ENCODE results near the gene IL22. TPM values are rescaled to one million over a fixed set of nuclear protein-coding genes. Genes with fewer than 3 reads are reported as not detected.

IL22 gene
- total and polyA plus RNA-seq, 4 donors: not detected

GRCh38 chr12:68236421-68237059 is 16.9 kb downstream of the IL22 start:
- no peak for DNase-seq (ENCODE audit: low read depth in 4 of 6, low spot score in 6 of 6)

GRCh38 chr12:68235576-68235975 is 17.8 kb downstream of the IL22 start:
- 100% methylated on average over 1 of the region's 2 CpGs for WGBS (ENCODE audit: insufficient coverage)
- Histone ChIP-seq H3K27ac (ENCODE audit: low read depth, low read length) (no peak overlapping the region), H3K27me3 (ENCODE audit: control insufficient read depth, insufficient read depth, low read length) (no peaks in the 10 kb centered on the region), H3K4me1 (ENCODE audit: control insufficient read depth, insufficient read depth, low read length) (no peaks in the 10 kb centered on the region), H3K9me3 (ENCODE audit: control insufficient read depth, insufficient read depth, low read length) (no peaks in the 10 kb centered on the region), H3K36me3 (ENCODE audit: control insufficient read depth, insufficient read depth, low read length) (no peaks in the 10 kb centered on the region), H3K4me3 (ENCODE audit: low read depth, low read length) (no peak overlapping the region)
- no peak for DNase-seq (ENCODE audit: low read depth in 4 of 6, low spot score in 6 of 6)

More at GRCh38 chr12:68236421-68237059, 16.9 kb downstream of the IL22 start:
- Histone ChIP-seq H3K27me3 (ENCODE audit: control insufficient read depth, insufficient read depth, low read length) (no peaks in the 10 kb centered on the region), H3K9me3 (ENCODE audit: control insufficient read depth, insufficient read depth, low read length) (no peaks in the 10 kb centered on the region), H3K4me1 (ENCODE audit: control insufficient read depth, insufficient read depth, low read length) (no peaks in the 10 kb centered on the region), H3K27ac (ENCODE audit: low read depth, low read length) (no peak overlapping the region), H3K4me3 (ENCODE audit: low read depth, low read length) (no peak overlapping the region), H3K36me3 (ENCODE audit: control insufficient read depth, insufficient read depth, low read length) (no peaks in the 10 kb centered on the region)
- 96% methylated on average over 5 of the region's 8 CpGs for WGBS (ENCODE audit: insufficient coverage)

- Histone ChIP-seq H3K4me1 (ENCODE audit: control insufficient read depth, insufficient read depth, low read length) (no peaks in the 10 kb centered on the region), H3K36me3 (ENCODE audit: control insufficient read depth, insufficient read depth, low read length) (no peaks in the 10 kb centered on the region), H3K9me3 (ENCODE audit: control insufficient read depth, insufficient read depth, low read length) (no peaks in the 10 kb centered on the region), H3K27ac (ENCODE audit: low read depth, low read length) (no peak overlapping the region), H3K27me3 (ENCODE audit: control insufficient read depth, insufficient read depth, low read length) (no peaks in the 10 kb centered on the region), H3K4me3 (ENCODE audit: low read depth, low read length) (no peak overlapping the region)
- no peak for DNase-seq (ENCODE audit: low read depth in 4 of 6, low spot score in 6 of 6)
- WGBS (ENCODE audit: insufficient coverage): 100% methylated on average over 1 of the region's 2 CpGs
These were observed 19.3 kb downstream of the IL22 start for GRCh38 chr12:68234140-68234539.

GRCh38 chr12:68233498-68233897 is 19.9 kb downstream of the IL22 start:
- DNase-seq (ENCODE audit: low read depth in 4 of 6, low spot score in 6 of 6): no peak
- Histone ChIP-seq H3K27ac (ENCODE audit: low read depth, low read length) (no peak overlapping the region), H3K27me3 (ENCODE audit: control insufficient read depth, insufficient read depth, low read length) (no peaks in the 10 kb centered on the region), H3K9me3 (ENCODE audit: control insufficient read depth, insufficient read depth, low read length) (no peaks in the 10 kb centered on the region), H3K4me1 (ENCODE audit: control insufficient read depth, insufficient read depth, low read length) (no peaks in the 10 kb centered on the region), H3K4me3 (ENCODE audit: low read depth, low read length) (no peak overlapping the region), H3K36me3 (ENCODE audit: control insufficient read depth, insufficient read depth, low read length) (no peaks in the 10 kb centered on the region)
- 60% methylated on average over 2 of the region's 5 CpGs for WGBS (ENCODE audit: insufficient coverage)

- Histone ChIP-seq H3K36me3 (ENCODE audit: control insufficient read depth, insufficient read depth, low read length) (no peaks in the 10 kb centered on the region), H3K9me3 (ENCODE audit: control insufficient read depth, insufficient read depth, low read length) (no peaks in the 10 kb centered on the region), H3K4me3 (ENCODE audit: low read depth, low read length) (no peak overlapping the region), H3K4me1 (ENCODE audit: control insufficient read depth, insufficient read depth, low read length) (no peaks in the 10 kb centered on the region), H3K27ac (ENCODE audit: low read depth, low read length) (no peak overlapping the region), H3K27me3 (ENCODE audit: control insufficient read depth, insufficient read depth, low read length) (no peaks in the 10 kb centered on the region)
- 80% methylated on average over 1 of the region's 3 CpGs for WGBS (ENCODE audit: insufficient coverage)
- DNase-seq (ENCODE audit: low read depth in 4 of 6, low spot score in 6 of 6): no peak
These were observed 21.7 kb downstream of the IL22 start for GRCh38 chr12:68231691-68232090.

- H3K9me3 ChIP-seq (ENCODE audit: control insufficient read depth, insufficient read depth, low read length): no peaks in the 10 kb centered on the region
- no peaks in the 10 kb centered on the region for H3K36me3 ChIP-seq (ENCODE audit: control insufficient read depth, insufficient read depth, low read length)
- no peak overlapping the region for H3K4me3 ChIP-seq (ENCODE audit: low read depth, low read length)
- H3K4me1 ChIP-seq (ENCODE audit: control insufficient read depth, insufficient read depth, low read length): no peaks in the 10 kb centered on the region
- no peak for DNase-seq (ENCODE audit: low read depth in 4 of 6, low spot score in 6 of 6)
- H3K27me3 ChIP-seq (ENCODE audit: control insufficient read depth, insufficient read depth, low read length): no peaks in the 10 kb centered on the region
- no peak overlapping the region for H3K27ac ChIP-seq (ENCODE audit: low read depth, low read length)
These were observed 22.2 kb downstream of the IL22 start for GRCh38 chr12:68231229-68231628.

- no peak for DNase-seq (ENCODE audit: low read depth in 4 of 6, low spot score in 6 of 6)
- no peak overlapping the region for H3K27ac ChIP-seq (ENCODE audit: low read depth, low read length)
- WGBS (ENCODE audit: insufficient coverage): 100% methylated on average over 1 of the region's 2 CpGs
- no peaks in the 10 kb centered on the region for H3K9me3 ChIP-seq (ENCODE audit: control insufficient read depth, insufficient read depth, low read length)
- H3K4me3 ChIP-seq (ENCODE audit: low read depth, low read length): no peak overlapping the region
- H3K27me3 ChIP-seq (ENCODE audit: control insufficient read depth, insufficient read depth, low read length): no peaks in the 10 kb centered on the region
- H3K4me1 ChIP-seq (ENCODE audit: control insufficient read depth, insufficient read depth, low read length): no peaks in the 10 kb centered on the region
- no peaks in the 10 kb centered on the region for H3K36me3 ChIP-seq (ENCODE audit: control insufficient read depth, insufficient read depth, low read length)
These were observed 23.4 kb downstream of the IL22 start for GRCh38 chr12:68229956-68230355.

GRCh38 chr12:68227356-68227755 is 26.0 kb downstream of the IL22 start:
- H3K27me3 ChIP-seq (ENCODE audit: control insufficient read depth, insufficient read depth, low read length): no peaks in the 10 kb centered on the region
- no peak overlapping the region for H3K4me3 ChIP-seq (ENCODE audit: low read depth, low read length)
- no peaks in the 10 kb centered on the region for H3K36me3 ChIP-seq (ENCODE audit: control insufficient read depth, insufficient read depth, low read length)
- H3K4me1 ChIP-seq (ENCODE audit: control insufficient read depth, insufficient read depth, low read length): no peaks in the 10 kb centered on the region
- no peaks in the 10 kb centered on the region for H3K9me3 ChIP-seq (ENCODE audit: control insufficient read depth, insufficient read depth, low read length)
- WGBS (ENCODE audit: insufficient coverage): no CpG with 5 or more reads among the region's 3 CpGs
- no peak overlapping the region for H3K27ac ChIP-seq (ENCODE audit: low read depth, low read length)
- DNase-seq (ENCODE audit: low read depth in 4 of 6, low spot score in 6 of 6): no peak

GRCh38 chr12:68225576-68226476 is 27.6 kb downstream of the IL22 start, which contains the start of gene IL26:
Gene IL26 (minus strand): TSS chr12:68225810. CDS start chr12:68225756, 54 bp downstream.
- H3K9me3 ChIP-seq (ENCODE audit: control insufficient read depth, insufficient read depth, low read length): no peaks in the 10 kb centered on the region
- H3K4me1 ChIP-seq (ENCODE audit: control insufficient read depth, insufficient read depth, low read length): no peaks in the 10 kb centered on the region
- H3K27me3 ChIP-seq (ENCODE audit: control insufficient read depth, insufficient read depth, low read length): no peaks in the 10 kb centered on the region
- H3K27ac ChIP-seq (ENCODE audit: low read depth, low read length): no peak within 1 kb of the TSS
- DNase-seq (ENCODE audit: low read depth in 4 of 6, low spot score in 6 of 6): no peak
- 87% methylated on average over 3 of the region's 8 CpGs for WGBS (ENCODE audit: insufficient coverage)
- no peak within 1 kb of the TSS for H3K4me3 ChIP-seq (ENCODE audit: low read depth, low read length)
- no peaks in the 10 kb centered on the region for H3K36me3 ChIP-seq (ENCODE audit: control insufficient read depth, insufficient read depth, low read length)
